Fibroblast of the aortic adventitia (primary cell): ENCODE data around the gene TMEM51. TPM values are rescaled to one million over a fixed set of nuclear protein-coding genes. Genes with fewer than 3 reads are reported as not detected.

Source experiments
- DNase-seq: peaks from one replicate; pipeline ENCODE4 v3.0.0-alpha.2; 2010; ENCODE audit warnings: low read depth
- H3K4me3 ChIP-seq: 2 replicates; pipeline ENCODE4 v1.5.1; 2011; ENCODE audit warnings: low read depth, mild to moderate bottlenecking, control low read depth, low read length, moderate library complexity
- total RNA-seq: library from RNA; depleted of rRNA; stranded (reverse); fragments of >200 nt; gene quantifications from 2 replicates; pipeline ENCODE4 v1.2.3, GENCODE V29; 2012; ENCODE audit warnings: low replicate concordance
- TF ChIP-seq, protein P1 (sequence below): IDR thresholded peaks from 2 replicates; pipeline ENCODE4 v1.5.1; 2011; ENCODE audit warnings: mild to moderate bottlenecking, low read length, control low read depth, inconsistent platforms; ENCODE audit not compliant: insufficient read depth

The TMEM51 gene
- total RNA-seq, 1 donor = 1.4 TPM

GRCh38 chr1:15214527-15214926 lies 61.0 kb downstream of the TMEM51 start:
- H3K4me3 ChIP-seq = no peak overlapping the region
- DNase-seq = peak; percentile 62
- TF ChIP-seq, protein P1, sequence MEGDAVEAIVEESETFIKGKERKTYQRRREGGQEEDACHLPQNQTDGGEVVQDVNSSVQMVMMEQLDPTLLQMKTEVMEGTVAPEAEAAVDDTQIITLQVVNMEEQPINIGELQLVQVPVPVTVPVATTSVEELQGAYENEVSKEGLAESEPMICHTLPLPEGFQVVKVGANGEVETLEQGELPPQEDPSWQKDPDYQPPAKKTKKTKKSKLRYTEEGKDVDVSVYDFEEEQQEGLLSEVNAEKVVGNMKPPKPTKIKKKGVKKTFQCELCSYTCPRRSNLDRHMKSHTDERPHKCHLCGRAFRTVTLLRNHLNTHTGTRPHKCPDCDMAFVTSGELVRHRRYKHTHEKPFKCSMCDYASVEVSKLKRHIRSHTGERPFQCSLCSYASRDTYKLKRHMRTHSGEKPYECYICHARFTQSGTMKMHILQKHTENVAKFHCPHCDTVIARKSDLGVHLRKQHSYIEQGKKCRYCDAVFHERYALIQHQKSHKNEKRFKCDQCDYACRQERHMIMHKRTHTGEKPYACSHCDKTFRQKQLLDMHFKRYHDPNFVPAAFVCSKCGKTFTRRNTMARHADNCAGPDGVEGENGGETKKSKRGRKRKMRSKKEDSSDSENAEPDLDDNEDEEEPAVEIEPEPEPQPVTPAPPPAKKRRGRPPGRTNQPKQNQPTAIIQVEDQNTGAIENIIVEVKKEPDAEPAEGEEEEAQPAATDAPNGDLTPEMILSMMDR = no peak

- DNase-seq = no peak
These were observed 61.6 kb downstream of the TMEM51 start for GRCh38 chr1:15215116-15215515.

DNA sequence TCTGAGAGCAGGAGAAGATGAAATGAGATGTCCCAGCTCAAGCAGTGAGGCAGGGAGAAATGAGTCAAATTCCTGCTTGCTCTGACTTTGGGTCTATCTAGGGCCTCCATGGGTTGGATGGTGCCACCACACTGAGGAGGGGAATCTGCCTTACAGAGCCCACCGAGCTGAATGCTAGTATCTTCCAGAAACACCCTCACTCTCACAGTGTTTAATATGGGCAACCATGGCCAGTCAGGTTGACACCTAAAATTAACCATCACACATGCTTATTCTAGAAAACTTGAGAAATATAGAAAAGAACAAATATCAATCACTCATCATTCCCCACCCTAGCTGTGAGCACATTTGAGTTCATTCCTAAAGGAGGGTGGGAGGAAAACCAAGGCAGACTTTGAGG lies 64.1 kb downstream of the TMEM51 start:
- TF ChIP-seq, protein P1 = no peak
- DNase-seq = no peak
- no peak overlapping the region for H3K4me3 ChIP-seq

More at GRCh38 chr1:15215116-15215515, 61.6 kb downstream of the TMEM51 start:
- TF ChIP-seq, protein P1 = no peak
- no peak overlapping the region for H3K4me3 ChIP-seq

DNA sequence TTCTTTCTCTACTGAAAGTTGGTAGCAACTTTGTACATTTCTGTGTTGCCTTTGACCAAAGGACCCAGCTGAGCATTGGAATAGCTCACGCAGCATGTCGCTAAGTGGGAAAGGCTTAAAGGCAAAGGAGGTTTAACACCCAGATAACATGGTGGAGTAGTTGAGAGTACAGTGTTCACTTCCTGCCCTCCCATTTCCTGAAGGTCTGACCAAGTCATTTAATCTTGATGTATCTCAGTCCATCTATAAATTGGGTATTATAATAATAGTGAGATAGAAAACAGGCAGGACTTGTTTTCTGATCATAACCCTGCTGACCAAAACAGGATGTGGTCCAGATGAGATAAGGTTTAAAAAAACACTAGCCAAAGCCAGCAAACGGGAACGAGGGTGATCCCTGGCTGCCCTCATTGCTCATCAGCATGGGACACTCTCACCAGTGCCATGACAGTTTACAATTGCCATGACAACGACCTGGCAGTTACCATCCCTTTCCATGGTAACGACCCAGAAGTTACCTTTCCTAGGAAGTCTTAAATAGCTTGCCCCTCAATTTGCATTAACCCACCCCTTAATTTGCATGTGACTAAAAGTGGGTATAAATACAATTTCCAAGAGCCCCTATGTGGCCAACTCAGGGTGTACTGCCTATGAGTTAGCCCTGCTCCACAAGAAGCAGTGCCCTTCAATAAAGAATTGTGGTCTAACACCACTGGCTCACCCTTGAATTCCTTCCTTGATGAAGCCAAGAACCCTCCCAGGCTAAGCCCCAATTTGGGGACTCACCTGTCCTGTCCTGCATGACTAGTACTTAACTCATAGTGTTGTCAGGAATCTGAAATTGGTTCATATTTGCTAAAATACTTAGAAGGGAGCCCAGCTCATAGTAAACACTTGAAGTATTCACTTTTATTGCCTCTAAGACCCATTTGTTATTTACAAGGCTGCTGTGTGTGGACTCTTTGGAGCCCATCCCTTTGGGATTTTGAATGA lies 65.0 kb downstream of the TMEM51 start:
- H3K4me3 ChIP-seq = no peak overlapping the region
- DNase-seq = peak; percentile 7

GRCh38 chr1:15219280-15220023 lies 65.9 kb downstream of the TMEM51 start:
- DNase-seq = no peak
- TF ChIP-seq, protein P1 = no peak
- H3K4me3 ChIP-seq = no peak overlapping the region

More for the DNA sequence above, 65.0 kb downstream of the TMEM51 start:
- TF ChIP-seq, protein P1 = no peak

GRCh38 chr1:15220024-15220392 lies 66.5 kb downstream of the TMEM51 start:
- H3K4me3 ChIP-seq = no peak overlapping the region
- TF ChIP-seq, protein P1 = no peak

More at GRCh38 chr1:15220024-15220392, 66.5 kb downstream of the TMEM51 start:
- no peak for DNase-seq
